A549 (cell line): ENCODE results near the gene KCTD18. TPM values are rescaled to one million over a fixed set of nuclear protein-coding genes. Genes with fewer than 3 reads are reported as not detected.

Source experiments
- ATAC-seq, 2 experiments: fragments of 200-7000 bp in 1 of 2; fragments of >200 bp in 1 of 2; cut with Nextera tagmentation in 1 of 2; cut with Tn5 transposase in 1 of 2; 3 replicates each; pipeline versions ENCODE4 v1.8.0 to v1.9.1; 2018 to 2020; ENCODE audit warnings: mild to moderate bottlenecking in 1 of 2, moderate library complexity in 1 of 2
- CTCF ChIA-PET: fragments of 300-600 bp; sonication (Branson Sonifier 250); formaldehyde crosslinking; extraction: SDS; loops from one replicate; lab custom pipeline; 2021; ENCODE audit warnings: antibody characterized with exemption, inconsistent platforms; lab: Yijun Ruan, JAX
- POLR2A ChIA-PET: fragments of 350-600 bp; formaldehyde crosslinking; extraction: SDS; loops from one replicate; lab custom pipeline; 2021; ENCODE audit warnings: antibody characterized with exemption, inconsistent platforms; lab: Yijun Ruan, JAX
- DNase-seq, 2 experiments: peaks; one replicate each; pipeline versions ENCODE4 v3.0.0 to v3.0.0-alpha.2; 2011 to 2016; ENCODE audit warnings: low read depth in 1 of 2, low spot score in 1 of 2
- FAIRE-seq: peaks from 2 replicates; lab custom pipeline; 2011; peaks lifted over from hg19 to GRCh38; lab: Jason Lieb, UNC
- H3K27ac ChIP-seq, 2 experiments: fragments of >200 bp; sonication (Bioruptor Twin); formaldehyde crosslinking; 3 replicates each; pipeline ENCODE4 v1.5.1; 2016 to 2017
- H3K4me1 ChIP-seq: fragments of >200 bp; sonication (Bioruptor Twin); formaldehyde crosslinking; 3 replicates; pipeline ENCODE4 v1.6.1; 2016
- H3K4me2 ChIP-seq: fragments of >200 bp; sonication (Bioruptor Twin); formaldehyde crosslinking; 3 replicates; pipeline ENCODE4 v1.6.1; 2016
- H3K4me3 ChIP-seq: fragments of >200 bp; sonication (Bioruptor Twin); formaldehyde crosslinking; 3 replicates; pipeline ENCODE4 v1.5.1; 2016
- H3K9me3 ChIP-seq: fragments of >200 bp; sonication (Bioruptor Twin); formaldehyde crosslinking; 3 replicates; pipeline ENCODE4 v1.6.1; 2016
- CBX8 ChIP-seq: fragments of 200-600 bp; sonication (generic); IDR thresholded peaks from 2 replicates; pipeline ENCODE4 v1.6.1; 2016
- CHD4 ChIP-seq: fragments of 200-600 bp; sonication (generic); IDR thresholded peaks from 2 replicates; pipeline ENCODE4 v1.6.1; 2016; ENCODE audit warnings: antibody characterized with exemption, mild to moderate bottlenecking, borderline replicate concordance
- ELK1 ChIP-seq: fragments of 150-350 bp; IDR thresholded peaks from 2 replicates; pipeline ENCODE4 v1.6.1; 2014; ENCODE audit warnings: low read depth, mild to moderate bottlenecking, low read length
- EP300 ChIP-seq, 2 experiments: fragments of >200 bp; sonication (Bioruptor Twin); formaldehyde crosslinking; IDR thresholded peaks; 2 replicates in 1 of 2; 3 replicates in 1 of 2; pipeline ENCODE4 v1.6.1; 2016 to 2017
- ESRRA ChIP-seq: fragments of 150-350 bp; IDR thresholded peaks from 2 replicates; pipeline ENCODE4 v1.6.1; 2014; ENCODE audit warnings: mild to moderate bottlenecking, low read length, borderline replicate concordance
- FOSB ChIP-seq: fragments of 250-450 bp; sonication (Bioruptor Pico); IDR thresholded peaks from 2 replicates; pipeline ENCODE4 v1.5.0; 2020; ENCODE audit warnings: mild to moderate bottlenecking, moderate library complexity
- JUN ChIP-seq, 2 experiments: fragments of >200 bp; sonication (Bioruptor Twin); formaldehyde crosslinking; IDR thresholded peaks; 2 replicates in 1 of 2; 3 replicates in 1 of 2; pipeline ENCODE4 v1.6.1; 2016 to 2017
- NFE2L2 ChIP-seq: fragments of 150-350 bp; conservative IDR thresholded peaks from 2 replicates; pipeline ENCODE4 v1.6.1; 2014; ENCODE audit warnings: low read length
- NPAS2 ChIP-seq: fragments of 250-450 bp; sonication (Bioruptor Pico); IDR thresholded peaks from 2 replicates; pipeline ENCODE4 v1.8.0; 2022; ENCODE audit warnings: mild to moderate bottlenecking, moderate library complexity, borderline replicate concordance
- PHF8 ChIP-seq: fragments of 200-600 bp; sonication (generic); IDR thresholded peaks from 2 replicates; pipeline ENCODE4 v1.6.1; 2016; ENCODE audit warnings: low read depth, mild to moderate bottlenecking, antibody characterized with exemption, moderate library complexity, borderline replicate concordance
- POLR2A ChIP-seq: IDR thresholded peaks from 2 replicates; pipeline ENCODE4 v1.6.1; 2012; ENCODE audit warnings: mild to moderate bottlenecking, low read length
- RARB ChIP-seq: fragments of 250-450 bp; sonication (Bioruptor Pico); IDR thresholded peaks from 2 replicates; pipeline ENCODE4 v1.8.0; 2021; ENCODE audit warnings: mild to moderate bottlenecking, moderate library complexity
- REST ChIP-seq: fragments of 200-600 bp; sonication (generic); IDR thresholded peaks from 2 replicates; pipeline ENCODE4 v1.6.1; 2016; ENCODE audit warnings: antibody characterized with exemption, mild to moderate bottlenecking, moderate library complexity
- USF2 ChIP-seq: fragments of 450-650 bp; IDR thresholded peaks from 2 replicates; pipeline ENCODE4 v1.6.1; 2014; ENCODE audit warnings: antibody characterized with exemption
- ZC3H11A ChIP-seq: fragments of 450-650 bp; IDR thresholded peaks from 2 replicates; pipeline ENCODE4 v1.6.1; 2014; ENCODE audit warnings: antibody characterized with exemption, mild to moderate bottlenecking
- ZFP36 ChIP-seq: fragments of 450-650 bp; IDR thresholded peaks from 2 replicates; pipeline ENCODE4 v1.6.1; 2014; ENCODE audit warnings: borderline replicate concordance; ENCODE audit not compliant: partially characterized antibody
- ZNF302 ChIP-seq: fragments of 250-450 bp; sonication (Bioruptor Pico); IDR thresholded peaks from 2 replicates; pipeline ENCODE4 v1.9.0; 2021; ENCODE audit warnings: inconsistent platforms, mild to moderate bottlenecking, moderate library complexity
- WGBS: methylation state at CpG from one replicate; pipeline ENCODE4 v1.1.6; 2017; ENCODE audit errors: missing lambda C conversion rate; 5-methylcytosine and 5-hydroxymethylcytosine counted together
- polyA plus RNA-seq, 4 experiments: library from polyadenylated mRNA; depleted of rRNA in 3 of 4; stranded (reverse); fragments of >200 nt; fragmentation: RNase III in 1 of 4; extraction: RNeasy Plus Mini Kit Qiagen cat#74134 plus additional on column Dnase treatment in 1 of 4; gene quantifications; 2 replicates in 3 of 4; 3 replicates in 1 of 4; pipeline ENCODE4 v1.2.3, GENCODE V29; 2011 to 2017
- TF ChIP-seq, protein P1 (sequence below): fragments of 250-450 bp; sonication (Bioruptor Pico); IDR thresholded peaks from 2 replicates; pipeline ENCODE4 v1.5.0; 2021; ENCODE audit warnings: mild to moderate bottlenecking, moderate library complexity, borderline replicate concordance
- TF ChIP-seq, protein P2 (sequence below): IDR thresholded peaks from 2 replicates; pipeline ENCODE4 v1.6.1; 2012

Gene KCTD18
- polyA plus RNA-seq, 2 of the 4 experiments (the other 2 are of a cell fraction) = 12.2 to 21.3 TPM

GRCh38 chr2:200447139-200447855 is 62.6 kb downstream of the KCTD18 start:
- 77% methylated on average over 4 of the region's 4 CpGs for WGBS
- H3K4me1 ChIP-seq = 0 out of 3 replicates have a peak, but pooled peaks cover 1% of the 10 kb centered on the region
- TF ChIP-seq CHD4 (no peak), NPAS2 (no peak), ZFP36 (no peak), FOSB (CRISPR knock-in tag) (no peak), ZC3H11A (no peak), ESRRA (no peak), RARB (CRISPR knock-in tag) (no peak), CBX8 (no peak), ZNF302 (CRISPR knock-in tag) (no peak), USF2 (no peak), ELK1 (no peak), NFE2L2 (no peak), PHF8 (no peak), REST (no peak), EP300 (IDR thresholded peaks at IDR 0.05) (no peak), POLR2A (no peak), JUN (IDR thresholded peaks at IDR 0.05) (no peak)
- TF ChIP-seq, protein P1, sequence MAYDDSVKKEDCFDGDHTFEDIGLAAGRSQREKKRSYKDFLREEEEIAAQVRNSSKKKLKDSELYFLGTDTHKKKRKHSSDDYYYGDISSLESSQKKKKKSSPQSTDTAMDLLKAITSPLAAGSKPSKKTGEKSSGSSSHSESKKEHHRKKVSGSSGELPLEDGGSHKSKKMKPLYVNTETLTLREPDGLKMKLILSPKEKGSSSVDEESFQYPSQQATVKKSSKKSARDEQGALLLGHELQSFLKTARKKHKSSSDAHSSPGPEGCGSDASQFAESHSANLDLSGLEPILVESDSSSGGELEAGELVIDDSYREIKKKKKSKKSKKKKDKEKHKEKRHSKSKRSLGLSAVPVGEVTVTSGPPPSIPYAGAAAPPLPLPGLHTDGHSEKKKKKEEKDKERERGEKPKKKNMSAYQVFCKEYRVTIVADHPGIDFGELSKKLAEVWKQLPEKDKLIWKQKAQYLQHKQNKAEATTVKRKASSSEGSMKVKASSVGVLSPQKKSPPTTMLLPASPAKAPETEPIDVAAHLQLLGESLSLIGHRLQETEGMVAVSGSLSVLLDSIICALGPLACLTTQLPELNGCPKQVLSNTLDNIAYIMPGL (CRISPR knock-in tag) = no peak
- TF ChIP-seq, protein P2, sequence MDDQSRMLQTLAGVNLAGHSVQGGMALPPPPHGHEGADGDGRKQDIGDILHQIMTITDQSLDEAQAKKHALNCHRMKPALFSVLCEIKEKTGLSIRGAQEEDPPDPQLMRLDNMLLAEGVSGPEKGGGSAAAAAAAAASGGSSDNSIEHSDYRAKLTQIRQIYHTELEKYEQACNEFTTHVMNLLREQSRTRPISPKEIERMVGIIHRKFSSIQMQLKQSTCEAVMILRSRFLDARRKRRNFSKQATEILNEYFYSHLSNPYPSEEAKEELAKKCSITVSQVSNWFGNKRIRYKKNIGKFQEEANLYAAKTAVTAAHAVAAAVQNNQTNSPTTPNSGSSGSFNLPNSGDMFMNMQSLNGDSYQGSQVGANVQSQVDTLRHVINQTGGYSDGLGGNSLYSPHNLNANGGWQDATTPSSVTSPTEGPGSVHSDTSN = no peak
- no peaks in the 10 kb centered on the region for H3K9me3 ChIP-seq
- CTCF ChIA-PET = interaction anchor here (0.6 to 0.9 kb wide), 3 partner anchors 23 to 1830 kb away, joined by 3 to 4 read pairs (median 4); no protein-coding TSS in a partner anchor
- DNase-seq = no peak
- no peak overlapping the region for H3K4me3 ChIP-seq
- no peak for FAIRE-seq
- no peak overlapping the region for H3K4me2 ChIP-seq
- POLR2A ChIA-PET = no interaction called here
- no peak overlapping the region for H3K27ac ChIP-seq
- no peak for ATAC-seq
